ENCODE results near the gene TAGAP.

GRCh38 chr6:159042003-159042825 is 2.6 kb downstream of the TAGAP start:
- TF ChIP-seq ILK (tag; IDR thresholded peaks at IDR 0.05; ENCODE audit: borderline replicate concordance, low read depth) (no peak), RFX5 (IDR thresholded peaks at IDR 0.05; ENCODE audit: low read depth, low read length) (no peak), ATF6 (CRISPR knock-in tag; IDR thresholded peaks at IDR 0.05) (no peak), HEY1 (CRISPR knock-in tag; IDR thresholded peaks at IDR 0.05; ENCODE audit: borderline replicate concordance) (no peak), PHF8 (IDR thresholded peaks at IDR 0.05; ENCODE audit: borderline replicate concordance, low read length) (no peak), GABPA (tag; conservative IDR thresholded peaks at IDR 0.05; ENCODE audit: low read depth) (no peak), CTCF (IDR thresholded peaks at IDR 0.05 in 2 of 3, conservative IDR thresholded peaks at IDR 0.05 in 1 of 3; ENCODE audit: insufficient read depth in 2 of 3, low read depth in 1 of 3, low read length in 3 of 3) (peak; percentile 90 to 98 (median 97)), ATF3 (IDR thresholded peaks at IDR 0.05) (no peak), ATF3 (CRISPR knock-in tag; conservative IDR thresholded peaks at IDR 0.05) (no peak), ZBTB5 (IDR thresholded peaks at IDR 0.05) (no peak)
